Smooth muscle cell (in vitro differentiated cells): ENCODE results near the gene PROZ. TPM values are rescaled to one million over a fixed set of nuclear protein-coding genes. Genes with fewer than 3 reads are reported as not detected.

Experiments
- DNase-seq: peaks from one replicate; lab custom pipeline; 2025; ENCODE audit not compliant: unreplicated experiment; lab: John Stamatoyannopoulos, UW
- H2AFZ ChIP-seq: fragments of 200-600 bp; sonication (generic); 2 replicates; pipeline ENCODE4 v1.6.0; 2016; ENCODE audit warnings: antibody characterized with exemption, low read depth, mild to moderate bottlenecking
- H3F3A ChIP-seq: fragments of 200-600 bp; sonication (generic); 2 replicates; pipeline ENCODE4 v1.6.0; 2017; ENCODE audit warnings: antibody characterized with exemption, low read depth
- H3K27ac ChIP-seq: fragments of 200-600 bp; sonication (generic); 2 replicates; pipeline ENCODE4 v1.5.1; 2016; ENCODE audit warnings: low read depth, mild to moderate bottlenecking
- H3K27me3 ChIP-seq: fragments of 200-600 bp; sonication (generic); 2 replicates; pipeline ENCODE4 v1.6.1; 2016; ENCODE audit warnings: low read depth, mild to moderate bottlenecking
- H3K36me3 ChIP-seq: fragments of 200-600 bp; sonication (generic); 2 replicates; pipeline ENCODE4 v1.5.1; 2016; ENCODE audit warnings: low read depth
- H3K4me1 ChIP-seq: fragments of 200-600 bp; sonication (generic); 2 replicates; pipeline ENCODE4 v1.5.1; 2016; ENCODE audit warnings: low read depth
- H3K4me2 ChIP-seq: fragments of 200-600 bp; sonication (generic); 2 replicates; pipeline ENCODE4 v1.6.0; 2016; ENCODE audit warnings: mild to moderate bottlenecking
- H3K4me3 ChIP-seq: fragments of 200-600 bp; sonication (generic); 2 replicates; pipeline ENCODE4 v1.5.1; 2016; ENCODE audit warnings: mild to moderate bottlenecking
- H3K79me2 ChIP-seq: fragments of 200-600 bp; sonication (generic); 2 replicates; pipeline ENCODE4 v1.6.0; 2016; ENCODE audit warnings: low read depth, mild to moderate bottlenecking
- H3K9ac ChIP-seq: fragments of 200-600 bp; sonication (generic); 2 replicates; pipeline ENCODE4 v1.6.0; 2016; ENCODE audit warnings: low read depth
- H3K9me3 ChIP-seq: fragments of 200-600 bp; sonication (generic); replicated peaks from 2 replicates; pipeline ENCODE4 v1.5.1; 2016; ENCODE audit warnings: low read depth
- H4K20me1 ChIP-seq: fragments of 200-600 bp; sonication (generic); 2 replicates; pipeline ENCODE4 v1.6.0; 2016; ENCODE audit warnings: low read depth
- CTCF ChIP-seq: fragments of 200-600 bp; sonication (generic); IDR thresholded peaks from 2 replicates; pipeline ENCODE4 v1.5.1; 2017; ENCODE audit warnings: borderline replicate concordance, mild to moderate bottlenecking, antibody characterized with exemption; ENCODE audit not compliant: insufficient read depth, poor library complexity, severe bottlenecking
- WGBS: methylation state at CpG from one replicate; pipeline ENCODE4 v1.1.7; 2016; ENCODE audit warnings: low lambda C conversion rate; 5-methylcytosine and 5-hydroxymethylcytosine counted together
- polyA plus RNA-seq: library from polyadenylated mRNA; unstranded; fragments of >200 nt; fragmentation: Nextera tagmentation; extraction: Ambion mirVana; gene quantifications from 2 replicates; pipeline ENCODE4 v1.2.1, GENCODE V29; 2016
- total RNA-seq: library from RNA; depleted of rRNA; stranded (reverse); fragments of >200 nt; gene quantifications from 2 replicates; pipeline ENCODE4 v1.2.3, GENCODE V29; 2014

The PROZ gene
- total and polyA plus RNA-seq, 2 experiments from 2014 or later = not detected

DNA sequence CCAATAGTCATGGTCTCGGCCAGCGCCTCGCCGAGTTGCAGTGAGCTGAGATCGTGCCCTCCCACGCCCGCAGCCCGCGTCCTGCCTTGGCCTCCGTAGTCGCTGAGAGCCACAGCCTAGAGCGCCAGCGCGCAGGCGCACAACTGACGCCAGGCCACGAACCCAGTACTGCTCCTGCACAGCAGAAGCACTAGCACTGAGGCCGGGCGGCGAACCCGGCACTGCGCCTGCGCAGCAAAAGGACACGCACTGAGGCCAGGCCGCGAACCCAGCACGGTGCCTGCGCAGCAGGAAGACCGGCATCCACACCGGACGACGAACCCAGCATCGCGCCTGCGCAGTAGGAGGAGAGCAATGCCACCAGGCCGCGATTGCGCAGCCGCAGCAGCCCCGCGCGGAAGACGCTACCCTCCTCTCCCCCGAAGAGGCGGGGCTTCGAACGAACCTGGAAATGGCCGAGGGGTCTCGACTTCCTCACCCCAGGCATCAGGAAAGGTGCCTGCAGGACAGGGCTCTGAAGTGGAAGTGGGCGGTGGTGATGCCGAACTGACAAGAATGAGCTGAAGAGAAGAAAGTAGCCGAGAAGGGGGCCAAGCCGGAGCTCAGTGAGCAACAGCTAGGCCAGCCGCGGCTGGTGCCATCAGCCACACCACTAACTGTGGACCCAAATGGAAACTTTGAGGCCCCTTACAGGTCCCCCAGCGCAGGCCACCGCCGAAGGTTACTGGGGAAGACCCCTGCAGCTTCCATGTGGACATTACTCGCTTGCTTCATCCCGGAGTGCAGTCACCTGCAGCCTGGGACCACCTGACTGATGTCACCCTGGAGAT lies 28.3 kb upstream of the PROZ start:
- H3K4me2 ChIP-seq = no peak overlapping the region
- TF ChIP-seq CTCF = no peak
- no peaks in the 10 kb centered on the region for H3K27me3 ChIP-seq
- no peaks in the 10 kb centered on the region for H3K36me3 ChIP-seq
- H2AFZ ChIP-seq = no peak overlapping the region
- H4K20me1 ChIP-seq = no peaks in the 10 kb centered on the region
- WGBS = 96% methylated on average over 59 of the region's 60 CpGs
- no peak overlapping the region for H3K27ac ChIP-seq
- H3K4me3 ChIP-seq = no peak overlapping the region
- no peak overlapping the region for H3K9ac ChIP-seq
- DNase-seq = no peak
- no peaks in the 10 kb centered on the region for H3F3A ChIP-seq
- no peaks in the 10 kb centered on the region for H3K9me3 ChIP-seq
- no peaks in the 10 kb centered on the region for H3K79me2 ChIP-seq
- no peaks in the 10 kb centered on the region for H3K4me1 ChIP-seq

- no peak overlapping the region for H3K4me3 ChIP-seq
- no peak for DNase-seq
- H3K4me2 ChIP-seq = no peak overlapping the region
- no peaks in the 10 kb centered on the region for H3K4me1 ChIP-seq
- no peak for TF ChIP-seq CTCF
- H3K27me3 ChIP-seq = no peaks in the 10 kb centered on the region
- WGBS = 91% methylated on average over 2 of the region's 2 CpGs
- H3K36me3 ChIP-seq = no peaks in the 10 kb centered on the region
- H3K9ac ChIP-seq = no peak overlapping the region
- no peaks in the 10 kb centered on the region for H3F3A ChIP-seq
- no peaks in the 10 kb centered on the region for H3K79me2 ChIP-seq
- H3K27ac ChIP-seq = no peak overlapping the region
- H3K9me3 ChIP-seq = no peaks in the 10 kb centered on the region
- H4K20me1 ChIP-seq = no peaks in the 10 kb centered on the region
- H2AFZ ChIP-seq = no peak overlapping the region
Measured at GRCh38 chr13:113135281-113135760, 23.1 kb upstream of the PROZ start.

GRCh38 chr13:113137691-113138298 lies 20.7 kb upstream of the PROZ start:
- Histone ChIP-seq H3K27ac (no peak overlapping the region), H2AFZ (no peak overlapping the region), H3K9me3 (no peaks in the 10 kb centered on the region), H4K20me1 (no peaks in the 10 kb centered on the region), H3K4me3 (no peak overlapping the region), H3K79me2 (no peaks in the 10 kb centered on the region), H3F3A (no peaks in the 10 kb centered on the region), H3K4me1 (no peaks in the 10 kb centered on the region), H3K9ac (no peak overlapping the region), H3K36me3 (no peaks in the 10 kb centered on the region), H3K4me2 (no peak overlapping the region), H3K27me3 (no peaks in the 10 kb centered on the region)
- DNase-seq = no peak
- 82% methylated on average over 11 of the region's 11 CpGs for WGBS
- no peak for TF ChIP-seq CTCF
